Glomerular endothelial cell (primary cell): ENCODE measurements around the gene GABRB2. TPM values are rescaled to one million over a fixed set of nuclear protein-coding genes. Genes with fewer than 3 reads are reported as not detected.

Source experiments
- DNase-seq: peaks from one replicate; pipeline ENCODE4 v3.0.0-alpha.2; 2011; ENCODE audit warnings: low read depth, low spot score; ENCODE audit errors: extremely low read depth
- total RNA-seq: library from RNA; depleted of rRNA; stranded (reverse); fragments of >200 nt; gene quantifications from 2 replicates; pipeline ENCODE4 v1.2.3, GENCODE V29; 2015

The GABRB2 gene
- total RNA-seq, 1 donor from 2014 or later, result not detected

GRCh38 chr5:161391724-161392123 is 154.8 kb downstream of the GABRB2 start:
- DNase-seq, result no peak

- no peak for DNase-seq
Observed at GRCh38 chr5:161391016-161391415, 155.5 kb downstream of the GABRB2 start.

DNA sequence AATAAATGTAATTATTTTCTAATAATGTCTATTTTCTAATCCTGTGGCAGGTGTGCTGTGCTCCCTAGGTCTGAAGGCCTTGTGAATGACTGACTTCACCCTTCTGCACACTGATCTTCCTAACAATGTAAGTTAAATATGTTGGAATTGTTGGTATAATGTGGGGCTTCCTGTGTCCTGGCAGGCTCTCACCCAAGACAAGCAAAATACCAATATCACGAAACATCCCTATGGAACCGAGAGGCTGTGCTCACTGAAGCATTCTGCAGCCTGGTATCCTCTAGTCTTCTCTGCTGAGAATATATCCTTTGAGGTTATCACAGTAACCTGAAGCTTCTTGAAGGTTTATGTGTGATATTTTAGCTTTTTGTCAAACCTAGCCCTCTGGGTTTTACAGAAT is 159.4 kb downstream of the GABRB2 start:
- no peak for DNase-seq

- no peak for DNase-seq
Observed at GRCh38 chr5:161385027-161385426, 161.5 kb downstream of the GABRB2 start.

DNA sequence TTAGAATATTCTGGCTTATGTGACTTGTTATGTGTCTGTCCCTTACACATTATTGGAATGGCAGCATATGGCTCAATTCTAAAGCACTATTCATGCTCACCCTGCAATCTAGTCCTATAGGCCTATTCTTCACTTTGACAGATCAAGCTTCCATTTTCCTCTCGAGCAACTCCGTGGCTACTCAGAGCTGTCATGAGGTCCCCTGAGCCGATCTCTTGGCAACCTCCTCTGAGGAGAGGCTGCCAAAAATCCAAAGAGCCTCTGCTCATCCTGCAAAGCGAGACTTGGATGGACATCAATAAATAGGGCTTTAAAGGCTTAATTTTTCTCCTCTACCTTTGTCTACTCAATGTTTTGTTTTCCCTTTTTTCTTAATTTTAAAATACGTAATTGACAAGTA is 163.8 kb downstream of the GABRB2 start:
- no peak for DNase-seq

GRCh38 chr5:161380486-161380885 is 166.0 kb downstream of the GABRB2 start:
- DNase-seq, result no peak

DNA sequence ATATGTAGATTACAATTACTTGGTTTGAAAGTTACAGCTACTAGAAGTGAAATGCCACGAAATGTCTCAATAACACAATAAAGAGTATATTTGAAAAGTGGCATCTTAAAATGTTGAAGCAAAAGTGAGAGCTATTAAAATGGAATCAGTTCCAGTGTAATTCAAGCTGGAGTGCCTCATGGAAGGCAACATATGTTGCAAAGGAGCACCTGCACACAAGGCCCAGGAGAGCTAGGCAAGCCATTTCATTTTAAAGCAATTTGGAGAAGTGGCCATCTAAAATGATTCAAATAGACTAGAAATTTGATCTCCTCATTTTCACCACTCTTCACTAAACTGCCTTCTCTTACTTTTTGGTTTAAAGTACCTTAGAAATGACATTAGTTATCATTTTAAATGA is 167.8 kb downstream of the GABRB2 start:
- no peak for DNase-seq

- DNase-seq, result no peak
Observed at GRCh38 chr5:161376034-161376433, 170.5 kb downstream of the GABRB2 start.

- no peak for DNase-seq
Observed at GRCh38 chr5:161373345-161373707, 173.2 kb downstream of the GABRB2 start.

DNA sequence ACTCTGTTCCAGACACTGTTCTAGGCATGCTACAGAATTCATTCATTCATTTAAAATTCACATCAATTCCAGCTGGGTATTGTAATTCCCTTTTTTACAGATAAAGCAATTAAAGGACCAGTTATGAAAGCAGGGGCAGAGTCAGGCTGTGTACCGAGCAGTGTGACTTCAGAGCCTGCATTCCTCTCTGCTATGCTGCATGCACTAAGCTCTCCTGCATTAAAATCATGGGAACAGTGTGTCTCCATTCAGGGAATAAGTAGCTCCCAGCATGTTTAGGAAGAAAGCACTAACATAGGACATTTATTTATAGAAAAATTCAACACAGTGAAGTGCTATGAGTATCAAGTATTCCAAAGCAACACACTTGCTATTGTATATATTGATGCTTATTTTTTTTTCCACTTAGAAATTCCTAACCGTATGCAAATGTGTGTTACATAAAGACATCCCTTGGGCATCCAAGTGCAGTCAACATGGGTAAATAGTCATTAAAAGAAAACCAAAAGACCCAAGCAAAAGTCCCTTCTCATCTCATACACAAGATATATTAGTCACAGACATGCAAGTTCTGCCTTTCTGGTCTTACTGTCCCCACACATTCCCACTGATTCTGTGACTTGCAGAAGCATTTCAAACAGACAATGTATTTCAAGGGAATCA is 173.7 kb downstream of the GABRB2 start:
- DNase-seq, result no peak

- DNase-seq, result no peak
Observed at GRCh38 chr5:161369022-161369421, 177.5 kb downstream of the GABRB2 start.

DNA sequence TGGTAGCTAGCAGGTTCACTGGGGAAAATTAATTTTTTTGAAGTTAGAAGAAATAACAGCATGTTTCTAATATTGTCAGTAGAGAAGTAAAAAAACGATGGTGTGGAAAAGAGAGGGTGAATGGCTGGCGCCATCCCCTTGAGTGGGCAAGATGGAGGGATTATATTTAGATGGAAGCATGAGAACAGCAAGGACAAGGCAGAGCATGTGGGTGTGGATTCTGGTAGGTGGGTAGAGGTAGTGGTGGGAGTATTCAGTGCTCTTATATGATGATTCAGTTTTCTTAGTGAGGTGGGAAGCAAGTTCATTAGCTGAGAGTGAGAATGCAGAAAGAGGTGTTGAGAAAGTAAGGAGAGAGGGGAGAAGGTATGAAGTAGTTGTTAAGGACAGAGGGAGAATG is 188.1 kb downstream of the GABRB2 start:
- no peak for DNase-seq

GRCh38 chr5:161344234-161344633 is 202.3 kb downstream of the GABRB2 start:
- DNase-seq, result no peak

DNA sequence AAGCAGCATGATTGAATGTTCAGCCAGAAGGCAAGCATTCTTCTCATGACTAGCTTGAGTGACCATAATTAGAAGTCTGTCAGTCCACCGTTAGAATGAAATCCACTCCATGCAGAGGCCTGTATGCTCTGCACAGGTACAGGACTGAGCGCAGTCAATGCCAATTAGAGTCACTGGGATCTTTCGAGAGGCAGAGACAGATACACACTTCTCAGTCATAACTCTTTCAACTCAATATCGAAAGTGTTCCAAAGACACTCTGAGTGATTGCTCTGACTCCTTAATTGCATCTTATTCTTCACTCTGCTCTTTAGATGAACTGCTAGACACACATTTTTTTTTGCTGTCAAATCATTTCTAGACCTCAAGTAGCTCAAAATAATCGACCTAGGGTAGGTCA is 203.6 kb downstream of the GABRB2 start:
- no peak for DNase-seq

- DNase-seq, result no peak
Observed at GRCh38 chr5:161340012-161340411, 206.5 kb downstream of the GABRB2 start.

DNA sequence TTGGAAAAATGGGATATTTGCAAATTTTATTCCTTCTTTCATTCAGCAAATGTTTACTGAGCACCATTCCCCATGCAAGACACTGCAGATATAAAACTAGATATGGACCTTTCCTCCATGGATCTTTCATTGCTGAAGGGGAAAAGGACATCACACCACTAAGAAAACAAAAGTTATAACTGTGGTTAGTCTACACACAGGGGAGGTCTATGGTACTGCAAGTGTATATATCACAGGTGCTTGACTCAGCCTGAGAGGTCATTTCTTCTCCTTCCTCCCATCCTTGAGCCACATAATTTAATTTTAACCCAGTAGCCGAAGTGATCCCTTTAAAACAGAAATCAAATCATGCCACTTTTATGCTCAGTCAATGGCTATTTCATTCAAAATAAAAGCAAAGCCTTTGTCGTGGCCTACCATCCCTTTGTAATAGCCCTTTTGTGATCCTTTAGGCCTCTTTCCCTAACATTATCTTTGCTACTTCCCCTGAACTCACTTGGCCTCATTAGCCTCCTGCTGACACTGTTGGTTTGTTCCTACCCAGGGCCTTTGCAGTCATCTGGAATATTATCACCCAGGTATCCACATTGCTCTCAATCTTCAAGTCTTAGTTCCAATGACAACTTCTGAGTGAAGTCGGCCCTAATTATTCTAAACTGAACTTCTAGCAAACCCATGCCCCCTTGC is 213.2 kb downstream of the GABRB2 start:
- no peak for DNase-seq

- DNase-seq, result no peak
Observed at GRCh38 chr5:161332343-161332742, 214.2 kb downstream of the GABRB2 start.

DNA sequence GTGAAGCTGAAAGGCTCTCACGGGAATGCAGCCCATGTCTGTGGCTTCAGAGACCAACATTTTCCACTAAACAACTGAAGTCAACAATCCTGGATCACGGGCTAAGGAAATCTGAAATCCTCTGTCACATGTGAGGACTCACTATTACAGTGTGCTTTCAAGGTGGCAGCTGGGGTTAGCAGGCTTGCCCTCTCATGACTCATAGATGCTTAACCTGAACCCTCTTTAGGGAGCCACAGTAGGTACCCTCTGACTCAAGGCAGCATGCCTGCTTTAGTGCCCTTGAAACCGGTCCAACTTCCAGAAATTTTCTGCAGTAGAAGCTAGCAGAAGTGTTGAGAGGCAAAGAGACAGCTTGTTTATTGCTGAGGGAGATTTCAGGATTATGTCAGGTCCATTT is 232.5 kb downstream of the GABRB2 start:
- DNase-seq, result no peak

DNA sequence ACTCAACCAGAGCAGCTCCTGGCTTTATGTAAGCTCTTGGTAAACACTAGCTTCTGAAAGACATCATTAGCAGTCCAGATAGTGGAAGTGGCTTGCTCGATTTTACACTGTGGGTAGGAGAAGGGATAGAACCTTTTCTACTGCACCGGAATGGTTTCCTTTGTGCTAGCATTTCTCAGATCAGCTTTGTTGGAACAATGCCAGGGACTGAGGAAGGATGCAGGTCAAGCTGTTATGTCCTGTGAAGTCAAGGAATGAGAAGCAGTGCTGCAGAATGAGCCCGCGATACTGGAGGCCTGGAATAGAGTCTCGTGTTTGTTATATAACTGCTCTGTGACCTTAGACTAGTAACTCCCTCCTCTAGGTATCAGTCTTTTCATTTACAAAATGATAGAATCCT is 233.6 kb downstream of the GABRB2 start:
- DNase-seq, result no peak

DNA sequence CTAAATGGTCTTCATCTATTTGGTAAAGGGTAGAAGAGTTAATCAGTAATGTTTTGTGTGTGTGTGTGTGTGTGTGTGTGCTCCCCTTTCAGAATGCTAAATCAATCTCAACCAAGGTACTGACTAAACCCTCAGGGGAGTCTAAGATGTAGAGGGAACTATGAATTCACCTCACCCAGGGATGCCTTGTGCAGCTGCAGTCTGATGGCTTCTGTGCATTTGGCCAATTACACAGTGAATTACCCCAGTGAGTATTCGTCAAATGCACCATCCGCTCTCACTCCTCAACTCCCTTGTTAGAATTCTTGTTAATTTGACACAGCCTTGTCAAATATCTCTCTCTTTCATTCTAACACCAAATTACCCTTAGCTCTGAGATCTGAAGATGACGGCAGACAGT is 234.6 kb downstream of the GABRB2 start:
- no peak for DNase-seq

- no peak for DNase-seq
Observed at GRCh38 chr5:161311146-161311708, 235.3 kb downstream of the GABRB2 start.

- DNase-seq, result no peak
Observed at GRCh38 chr5:161306351-161306995, 240.1 kb downstream of the GABRB2 start.
